Ectodermal cell (in vitro differentiated cells): ENCODE measurements around the gene NAA15.

Experiments used
- H3K27ac ChIP-seq: 2 replicates; pipeline ENCODE4 v1.7.0; 2013; ENCODE audit warnings: mild to moderate bottlenecking, low read depth, low read length; ENCODE audit not compliant: insufficient read depth, poor library complexity, severe bottlenecking
- H3K27me3 ChIP-seq: 2 replicates; pipeline ENCODE4 v1.7.0; 2013; ENCODE audit warnings: mild to moderate bottlenecking, low read length; ENCODE audit not compliant: insufficient read depth, control insufficient read depth, poor library complexity, severe bottlenecking
- H3K36me3 ChIP-seq: one replicate; pipeline ENCODE4 v1.7.0; 2013; ENCODE audit warnings: low read length; ENCODE audit not compliant: control insufficient read depth, insufficient read depth
- H3K4me1 ChIP-seq: one replicate; pipeline ENCODE4 v1.7.0; 2013; ENCODE audit warnings: low read length; ENCODE audit not compliant: control insufficient read depth, insufficient read depth
- H3K4me3 ChIP-seq: 2 replicates; pipeline ENCODE4 v1.7.0; 2013; ENCODE audit warnings: low read depth, low read length, control low read depth; ENCODE audit not compliant: insufficient read depth
- H3K9me3 ChIP-seq: 2 replicates; pipeline ENCODE4 v1.7.0; 2013; ENCODE audit warnings: mild to moderate bottlenecking, low read length, moderate library complexity; ENCODE audit not compliant: control insufficient read depth
- WGBS, 2 experiments: methylation state at CpG; one replicate each; pipeline ENCODE4 v1.1.7; 2013; ENCODE audit warnings: missing lambda C conversion rate in 2 of 2; 5-methylcytosine and 5-hydroxymethylcytosine counted together

NAA15 gene

GRCh38 chr4:139274790-139275189, 26.5 kb upstream of the NAA15 start:
- no peak overlapping the region for H3K4me3 ChIP-seq
- no peaks in the 10 kb centered on the region for H3K9me3 ChIP-seq
- no CpG with 5 or more reads among the region's 1 CpG for WGBS, 2 experiments
- H3K4me1 ChIP-seq, result no peaks in the 10 kb centered on the region
- H3K36me3 ChIP-seq, result no peaks in the 10 kb centered on the region
- H3K27me3 ChIP-seq, result peaks cover 28% of the 10 kb centered on the region
- no peak overlapping the region for H3K27ac ChIP-seq

- H3K27me3 ChIP-seq, result peaks cover 34% of the 10 kb centered on the region
- no peak overlapping the region for H3K27ac ChIP-seq
- H3K4me1 ChIP-seq, result no peaks in the 10 kb centered on the region
- H3K36me3 ChIP-seq, result no peaks in the 10 kb centered on the region
- no peak overlapping the region for H3K4me3 ChIP-seq
- H3K9me3 ChIP-seq, result no peaks in the 10 kb centered on the region
- WGBS, 2 experiments, result 93 to 95% methylated on average over 4 of the region's 4 CpGs
Measured at GRCh38 chr4:139275281-139275735, 26.0 kb upstream of the NAA15 start.

- Histone ChIP-seq H3K4me1 (no peaks in the 10 kb centered on the region), H3K27me3 (peaks cover 42% of the 10 kb centered on the region), H3K36me3 (no peaks in the 10 kb centered on the region), H3K4me3 (no peak overlapping the region), H3K27ac (no peak overlapping the region), H3K9me3 (no peaks in the 10 kb centered on the region)
- WGBS, 2 experiments, result 86 to 93% methylated on average over 12 to 16 of the region's 16 CpGs
Measured at GRCh38 chr4:139278485-139278884, 22.8 kb upstream of the NAA15 start.

- Histone ChIP-seq H3K9me3 (no peaks in the 10 kb centered on the region), H3K27me3 (peaks cover 42% of the 10 kb centered on the region), H3K4me3 (peak overlapping the region; percentile 35), H3K4me1 (no peaks in the 10 kb centered on the region), H3K27ac (no peak overlapping the region), H3K36me3 (no peaks in the 10 kb centered on the region)
- 20 to 26% methylated on average over 40 of the region's 40 CpGs for WGBS, 2 experiments
Measured at GRCh38 chr4:139278912-139279759, 22.2 kb upstream of the NAA15 start.

- peak within 1 kb of the TSS; percentile 35 for H3K4me3 ChIP-seq
- peaks cover 42% of the 10 kb centered on the region for H3K27me3 ChIP-seq
- H3K9me3 ChIP-seq, result no peaks in the 10 kb centered on the region
- H3K36me3 ChIP-seq, result no peaks in the 10 kb centered on the region
- 3 to 4% methylated on average over 51 of the region's 51 CpGs for WGBS, 2 experiments
- H3K4me1 ChIP-seq, result no peaks in the 10 kb centered on the region
- H3K27ac ChIP-seq, result no peak within 1 kb of the TSS
Measured at GRCh38 chr4:139279760-139280620, 21.3 kb upstream of the NAA15 start, which contains the start of gene MGARP. TSS of gene MGARP (minus strand) at chr4:139280225. CDS start at chr4:139280158, 67 bp downstream.

GRCh38 chr4:139282065-139282720, 19.1 kb upstream of the NAA15 start:
- 80 to 92% methylated on average over 7 of the region's 7 CpGs for WGBS, 2 experiments
- Histone ChIP-seq H3K36me3 (no peaks in the 10 kb centered on the region), H3K27me3 (peaks cover 37% of the 10 kb centered on the region), H3K9me3 (no peaks in the 10 kb centered on the region), H3K4me1 (no peaks in the 10 kb centered on the region), H3K4me3 (no peak overlapping the region), H3K27ac (no peak overlapping the region)

- Histone ChIP-seq H3K27me3 (peaks cover 34% of the 10 kb centered on the region), H3K4me1 (no peaks in the 10 kb centered on the region), H3K4me3 (no peak overlapping the region), H3K9me3 (no peaks in the 10 kb centered on the region), H3K27ac (no peak overlapping the region), H3K36me3 (no peaks in the 10 kb centered on the region)
Measured at GRCh38 chr4:139282721-139283075, 18.6 kb upstream of the NAA15 start.

- 88 to 95% methylated on average over 7 of the region's 7 CpGs for WGBS, 2 experiments
- H3K4me3 ChIP-seq, result no peak overlapping the region
- no peaks in the 10 kb centered on the region for H3K4me1 ChIP-seq
- H3K36me3 ChIP-seq, result no peaks in the 10 kb centered on the region
- no peak overlapping the region for H3K27ac ChIP-seq
- no peaks in the 10 kb centered on the region for H3K9me3 ChIP-seq
- no peaks in the 10 kb centered on the region for H3K27me3 ChIP-seq
Measured at GRCh38 chr4:139286186-139286698, 15.1 kb upstream of the NAA15 start.

GRCh38 chr4:139295206-139295941, 5.9 kb upstream of the NAA15 start:
- no peak overlapping the region for H3K27ac ChIP-seq
- no peaks in the 10 kb centered on the region for H3K4me1 ChIP-seq

More at GRCh38 chr4:139295206-139295941, 5.9 kb upstream of the NAA15 start:
- Histone ChIP-seq H3K4me3 (peak overlapping the region; percentile 72), H3K9me3 (no peaks in the 10 kb centered on the region), H3K27me3 (no peaks in the 10 kb centered on the region), H3K36me3 (peaks cover 4% of the 10 kb centered on the region)
- WGBS, 2 experiments, result 11 to 12% methylated on average over 51 of the region's 51 CpGs
